HL-60 (cell line): ENCODE results near the gene PFDN6.

Experiments
- CTCF ChIP-seq: IDR thresholded peaks from one replicate; pipeline ENCODE4 v1.5.1; 2011; ENCODE audit warnings: low read length, control low read depth, inconsistent platforms; ENCODE audit not compliant: insufficient read depth
- GABPA ChIP-seq: IDR thresholded peaks from 2 replicates; pipeline ENCODE4 v1.6.1; 2012; ENCODE audit warnings: low read depth
- POLR2AphosphoS5 ChIP-seq: IDR thresholded peaks from 2 replicates; pipeline ENCODE4 v1.6.1; 2012; ENCODE audit warnings: low read depth
- REST ChIP-seq: IDR thresholded peaks from 2 replicates; pipeline ENCODE4 v1.6.1; 2012; ENCODE audit warnings: low read depth; ENCODE audit not compliant: insufficient replicate concordance
- SPI1 ChIP-seq: IDR thresholded peaks from 2 replicates; pipeline ENCODE4 v1.6.1; 2012; ENCODE audit warnings: low read depth, mild to moderate bottlenecking, borderline replicate concordance

- TF ChIP-seq CTCF (no peak), POLR2AphosphoS5 (no peak), REST (no peak), SPI1 (no peak), GABPA (no peak)
Measured at GRCh38 chr6:33286946-33287914, 2.2 kb upstream of the PFDN6 start.
